HG03565 (cell line): Measurements from ENCODE around the gene MGAT5.
A peak's percentile ranks its signal among the peaks of the same experiment; 100 is the strongest.
"Not testable (repeated sequence)": the region's sequence is repeated elsewhere in the genome, so short reads cannot be mapped to it uniquely, and the experiment has no call there.

Experiments used
- ATAC-seq: cut with Tn5 transposase; IDR thresholded peaks from one replicate; pipeline ENCODE4 v1.9.1; 2021; ENCODE audit warnings: mild to moderate bottlenecking, moderate library complexity; ENCODE audit not compliant: unreplicated experiment

Gene MGAT5

DNA sequence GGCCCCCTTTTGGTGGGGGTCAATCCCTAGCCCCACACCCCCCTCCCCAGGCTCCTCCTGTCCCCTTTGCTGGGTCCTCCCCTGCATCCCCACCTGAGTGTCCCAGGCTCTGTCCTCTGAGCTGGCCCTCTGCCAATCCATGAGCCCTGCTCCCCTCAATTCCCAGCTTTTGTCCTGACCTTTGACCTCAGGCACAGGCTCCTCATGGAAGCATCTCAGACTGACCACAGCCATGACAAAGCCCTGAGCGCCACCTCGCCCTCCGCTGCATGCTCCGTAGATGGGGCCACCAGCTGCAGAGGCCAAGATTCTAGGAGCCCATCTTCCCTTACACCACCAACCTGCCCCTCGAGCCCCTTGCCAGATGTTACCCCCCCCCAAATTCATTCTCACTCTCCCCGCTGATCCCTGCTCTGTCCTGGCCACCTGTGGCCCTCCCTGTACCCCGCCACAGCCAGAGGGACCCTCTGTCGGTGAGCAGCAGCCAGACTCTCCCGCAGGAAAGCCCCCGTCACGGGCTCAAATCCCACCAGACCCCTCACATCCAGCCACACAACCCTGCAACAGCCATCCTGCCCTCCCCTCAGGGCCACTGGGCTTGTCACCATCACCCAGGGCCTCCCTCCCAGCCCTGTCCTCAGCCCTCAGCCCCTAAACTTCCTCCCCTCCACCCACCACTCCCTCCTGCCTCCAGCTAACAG, 206.0 kb downstream of the MGAT5 start:
- no peak for ATAC-seq

- ATAC-seq, result peak; percentile 76
These were observed 206.7 kb downstream of the MGAT5 start for GRCh38 chr2:134460583-134460998.

DNA sequence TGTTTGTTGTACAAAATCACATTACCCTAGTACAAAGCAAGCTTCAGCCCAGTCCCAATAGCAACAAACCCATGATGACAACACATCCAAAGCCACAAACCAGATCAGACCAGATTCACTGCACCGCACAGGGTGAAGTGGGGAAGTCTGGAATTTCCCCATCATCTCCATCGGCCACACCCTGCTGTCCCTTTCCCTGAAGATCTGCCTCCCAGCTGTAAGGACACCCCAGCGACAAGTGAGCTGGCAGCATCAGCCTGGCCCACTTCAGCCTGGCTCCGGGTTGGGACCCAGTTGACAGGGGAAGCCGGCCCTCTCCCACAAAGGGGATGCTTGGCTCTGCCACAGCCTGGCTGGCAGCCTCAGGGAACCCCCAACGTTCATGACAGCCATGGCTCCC, 207.6 kb downstream of the MGAT5 start:
- no peak for ATAC-seq

DNA sequence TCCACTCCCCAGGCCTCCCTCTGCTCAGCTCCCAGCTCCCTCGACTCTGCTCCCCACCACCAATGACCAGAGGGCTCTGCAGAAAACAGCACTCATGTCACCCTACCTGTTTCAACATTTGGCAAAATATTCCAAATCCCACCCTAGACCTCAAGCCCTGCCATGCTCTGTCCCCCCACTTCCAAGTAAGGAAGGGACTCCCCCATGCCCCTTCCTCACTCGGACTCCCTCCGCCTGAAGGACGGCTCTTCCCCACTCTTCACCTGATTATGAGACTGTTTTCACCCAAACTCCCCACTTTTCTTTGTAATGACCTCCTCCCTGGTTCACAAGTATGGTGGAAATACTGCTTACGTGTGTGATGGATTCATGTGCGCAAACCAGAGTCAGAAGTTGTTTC, 208.4 kb downstream of the MGAT5 start:
- no peak for ATAC-seq

DNA sequence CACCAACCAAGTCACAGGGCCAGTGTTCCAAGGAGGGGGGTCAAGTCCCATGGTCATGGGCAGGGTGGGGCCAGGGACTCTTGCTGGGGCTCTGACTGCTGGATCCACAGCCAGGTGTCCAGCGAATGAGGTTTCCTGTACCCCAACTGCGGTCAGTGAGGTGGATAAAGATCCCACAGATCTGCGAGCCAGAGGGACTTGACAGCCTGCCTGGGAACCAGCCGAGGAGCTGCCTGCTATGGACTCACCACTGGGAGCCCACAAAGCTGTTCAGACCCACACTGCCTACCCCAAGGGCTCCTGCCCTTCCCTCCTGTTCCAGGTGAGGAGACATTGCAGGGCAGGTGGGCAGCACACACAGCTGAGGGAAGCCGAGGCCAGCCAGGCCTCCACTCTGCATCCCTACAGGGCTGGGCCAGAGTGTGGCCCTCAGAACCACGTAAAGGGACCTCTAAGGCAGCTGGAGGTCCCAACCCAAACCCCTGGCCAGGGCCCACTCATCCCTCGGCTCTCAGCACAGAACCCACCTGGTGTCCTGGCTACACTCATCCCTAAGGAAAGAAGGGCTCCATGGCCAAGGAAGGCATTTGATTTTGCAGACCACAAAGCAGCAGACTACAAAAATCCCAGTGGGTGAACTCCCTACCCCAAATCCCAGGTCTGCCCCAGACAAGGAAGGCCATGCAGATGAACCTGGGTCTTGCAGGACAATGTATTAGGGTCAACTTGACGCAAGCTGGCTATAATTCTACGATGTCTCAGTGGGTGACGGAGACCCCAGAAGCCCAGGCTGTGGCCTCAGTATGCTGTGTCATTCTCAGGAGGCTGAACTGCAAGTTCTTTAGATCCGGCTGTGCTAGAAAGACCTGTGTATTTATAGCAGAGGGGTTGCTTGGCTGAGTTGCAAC, 209.2 kb downstream of the MGAT5 start:
- ATAC-seq, result no peak

GRCh38 chr2:134463699-134464022, 209.8 kb downstream of the MGAT5 start:
- no peak for ATAC-seq

DNA sequence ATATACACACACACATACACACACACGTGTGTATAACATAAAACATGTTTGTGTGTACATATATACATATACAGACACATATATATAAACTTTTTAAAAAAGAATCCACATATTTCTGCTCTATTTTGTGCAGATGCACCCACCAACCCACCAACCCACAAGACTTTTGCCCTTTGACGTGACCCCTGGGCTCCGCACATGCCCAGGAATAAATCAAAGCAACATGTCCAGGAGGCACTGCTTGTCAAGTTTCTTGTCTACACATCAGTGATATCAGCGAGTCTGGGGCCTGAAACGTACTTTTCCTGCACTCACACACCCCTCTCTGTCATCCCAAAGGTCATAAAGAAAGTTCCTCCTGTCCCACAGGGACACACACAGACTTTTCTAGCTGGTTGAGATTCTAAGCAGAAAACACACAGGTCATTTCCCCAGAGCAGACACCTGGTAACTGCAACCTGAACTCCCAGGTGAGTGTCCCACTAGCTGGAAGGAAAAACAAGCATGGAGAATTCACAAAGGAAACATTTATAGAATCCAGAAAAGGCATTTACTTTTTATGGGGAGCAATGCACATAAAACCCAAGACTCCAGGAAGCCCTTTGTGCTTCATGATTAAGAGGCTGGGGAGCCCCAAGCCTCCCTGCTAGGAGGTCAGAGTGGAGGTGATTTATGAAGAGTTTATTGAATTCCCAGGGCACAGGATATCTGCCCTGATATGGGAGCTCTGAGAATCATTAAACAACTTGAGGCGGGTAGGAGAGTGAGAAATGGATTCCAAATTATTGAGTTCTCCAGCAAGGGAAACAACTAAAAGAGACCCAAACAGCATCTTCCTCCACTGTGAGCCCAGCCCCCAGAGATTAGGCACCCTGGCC, 211.6 kb downstream of the MGAT5 start:
- no peak for ATAC-seq

DNA sequence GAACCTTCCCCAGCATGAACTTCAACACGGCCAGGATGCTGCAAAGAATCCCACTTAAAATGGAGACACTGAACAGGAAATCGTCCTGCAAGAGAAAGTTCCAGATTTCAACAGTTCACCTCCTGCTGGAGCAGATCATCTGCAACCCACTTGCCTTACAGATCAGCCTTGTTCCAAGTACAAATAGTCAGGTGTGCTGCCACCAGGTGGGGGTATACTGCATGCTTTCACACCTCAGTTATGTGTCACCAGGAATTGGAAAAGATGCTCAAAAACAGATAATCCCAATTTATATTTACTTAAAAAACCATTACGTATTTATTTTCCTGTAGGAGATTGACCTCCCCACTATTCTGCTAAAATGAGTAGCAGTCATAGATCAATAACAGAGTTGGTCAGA, 212.3 kb downstream of the MGAT5 start:
- ATAC-seq, result no peak

- ATAC-seq, result no peak
These were observed 214.3 kb downstream of the MGAT5 start for GRCh38 chr2:134468164-134468563.

- no peak for ATAC-seq
These were observed 214.9 kb downstream of the MGAT5 start for GRCh38 chr2:134468776-134469175.

DNA sequence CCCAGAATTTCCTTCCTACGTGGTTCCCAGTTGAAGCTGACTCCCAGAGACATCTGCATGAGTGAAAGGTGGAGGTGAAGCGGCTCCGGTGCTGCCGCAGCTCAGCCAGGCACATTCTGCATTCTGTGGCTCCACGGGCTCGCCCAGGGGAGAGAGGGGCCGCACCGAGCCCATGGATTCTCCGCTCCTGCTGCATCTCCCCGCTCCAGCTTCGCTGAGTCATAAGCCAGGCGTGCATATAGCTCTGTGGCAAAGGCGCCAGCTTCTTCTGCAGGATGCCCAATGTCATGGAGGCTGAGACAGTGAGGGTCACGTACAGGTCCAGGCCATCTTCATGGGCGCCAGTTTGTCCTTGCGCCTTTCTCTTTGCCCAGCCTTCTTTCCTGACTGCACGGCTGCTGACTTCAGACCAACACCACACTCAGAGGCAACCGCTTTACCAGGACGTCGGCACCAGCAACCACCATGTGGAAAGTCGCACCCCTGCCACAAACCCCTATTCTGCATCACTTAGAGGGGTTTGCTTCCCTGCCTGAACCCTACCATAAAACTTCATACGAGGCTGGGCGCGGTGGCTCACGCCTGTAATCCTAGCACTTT, 215.7 kb downstream of the MGAT5 start:
- ATAC-seq, result no peak

DNA sequence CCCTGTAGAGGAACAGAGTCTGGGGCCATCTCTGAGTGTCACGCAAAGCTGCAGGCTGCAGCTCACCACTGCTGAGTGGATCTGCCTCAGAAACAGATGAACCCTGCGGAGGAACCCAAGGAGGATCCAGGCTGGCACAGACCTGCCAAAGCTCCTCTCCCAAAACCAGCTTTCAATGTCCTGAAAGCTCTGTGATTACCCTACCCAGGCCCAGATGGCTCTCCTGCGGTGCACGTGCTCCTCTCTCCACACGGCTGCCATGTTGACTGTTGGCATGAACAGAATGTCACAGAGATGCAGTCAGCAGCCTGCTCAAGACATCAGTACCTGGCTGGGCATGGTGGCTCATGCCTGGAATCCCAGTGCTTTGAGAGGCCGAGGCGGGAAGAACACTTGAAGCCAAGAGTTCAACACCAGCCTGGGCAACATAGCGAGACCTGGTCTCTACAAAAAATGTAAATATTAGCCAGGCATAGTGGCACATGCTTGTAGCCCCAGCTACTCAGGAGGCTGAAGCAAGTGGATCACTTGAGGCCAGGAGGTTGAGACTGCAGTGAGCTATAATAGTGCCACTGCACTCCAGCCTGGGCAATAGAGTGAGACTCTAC, 216.8 kb downstream of the MGAT5 start:
- ATAC-seq, result no peak

DNA sequence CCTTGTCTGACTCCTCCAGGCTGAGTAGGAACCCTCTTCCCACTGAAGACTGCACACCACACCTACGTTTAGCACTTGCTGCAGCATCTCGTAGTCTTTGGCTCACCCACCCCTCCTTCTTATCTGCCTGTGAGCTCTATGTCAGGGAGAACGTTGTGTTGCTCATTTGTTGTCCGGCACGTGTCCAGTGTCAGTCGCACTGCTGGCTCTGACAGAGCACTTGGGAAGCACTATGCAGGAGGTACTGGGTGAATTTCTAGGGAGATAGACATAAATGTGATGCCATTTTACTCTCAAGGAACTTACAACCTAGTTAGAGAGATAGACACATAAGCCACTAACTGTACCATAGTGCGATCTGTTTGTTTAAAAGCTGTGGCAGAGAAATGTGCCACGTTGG, 223.1 kb downstream of the MGAT5 start:
- ATAC-seq, result not testable (repeated sequence)

DNA sequence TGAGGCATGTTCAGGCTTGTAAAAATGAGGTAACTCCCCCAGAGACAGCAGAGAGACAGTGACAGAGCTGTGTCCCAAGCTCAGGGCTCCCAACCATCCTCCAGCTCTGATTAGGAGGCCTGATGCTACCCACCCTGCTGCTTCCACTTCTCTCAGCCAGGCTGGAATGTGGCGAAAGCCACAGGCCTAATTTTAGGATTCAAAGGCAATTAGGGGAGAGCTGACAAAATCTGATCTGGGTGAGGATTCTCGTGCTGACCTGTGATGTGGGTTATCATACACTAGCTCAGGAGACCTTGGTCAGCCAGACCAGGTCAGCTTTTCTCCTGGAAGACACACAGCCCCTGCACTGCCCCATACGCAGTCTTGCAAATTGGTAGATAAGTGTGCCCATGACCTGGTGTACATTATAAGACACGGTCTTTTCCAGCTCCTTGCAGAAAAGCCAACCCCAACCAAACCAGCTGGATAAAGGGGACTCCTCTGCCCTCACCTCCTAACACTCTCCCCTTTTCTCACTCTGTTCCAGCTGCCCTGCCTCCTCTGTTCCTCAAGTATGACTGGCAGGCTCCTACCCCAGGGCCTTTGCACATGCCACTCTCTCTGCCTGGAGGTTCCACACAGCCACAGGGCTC, 225.9 kb downstream of the MGAT5 start:
- ATAC-seq, result no peak

- ATAC-seq, result no peak
These were observed 228.4 kb downstream of the MGAT5 start for GRCh38 chr2:134482131-134482723.

- no peak for ATAC-seq
These were observed 229.0 kb downstream of the MGAT5 start for GRCh38 chr2:134482766-134483340.

DNA sequence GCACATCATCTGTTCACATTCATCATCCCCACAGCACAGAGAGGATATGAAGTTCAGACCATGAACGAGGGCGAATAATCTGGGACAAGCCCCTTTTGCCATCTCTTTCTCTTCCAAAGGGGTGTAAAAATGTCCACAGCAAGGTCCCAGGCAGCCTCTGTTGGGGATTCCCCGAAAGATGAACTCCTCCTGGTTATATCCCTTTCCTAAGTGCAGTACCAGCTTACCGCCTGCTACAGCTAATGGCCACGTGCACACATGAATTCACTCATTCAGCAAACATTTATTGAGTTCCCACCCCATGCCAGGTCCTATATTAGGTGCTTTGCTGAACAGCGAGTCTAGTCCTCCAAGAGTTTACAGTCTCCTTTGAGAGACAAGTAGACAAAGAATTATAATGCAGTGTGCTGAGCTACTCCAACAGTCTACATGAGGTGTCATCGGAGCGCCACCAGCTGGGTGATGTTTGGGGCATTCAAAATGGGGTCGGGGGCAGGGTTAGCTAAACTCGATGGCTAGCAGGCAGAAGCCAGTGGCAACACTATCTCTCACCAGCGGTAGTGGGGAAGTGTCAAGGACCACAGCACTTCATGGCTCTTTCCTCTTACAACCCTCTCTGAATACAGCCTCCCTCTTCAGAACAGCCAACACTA, 236.0 kb downstream of the MGAT5 start:
- no peak for ATAC-seq

DNA sequence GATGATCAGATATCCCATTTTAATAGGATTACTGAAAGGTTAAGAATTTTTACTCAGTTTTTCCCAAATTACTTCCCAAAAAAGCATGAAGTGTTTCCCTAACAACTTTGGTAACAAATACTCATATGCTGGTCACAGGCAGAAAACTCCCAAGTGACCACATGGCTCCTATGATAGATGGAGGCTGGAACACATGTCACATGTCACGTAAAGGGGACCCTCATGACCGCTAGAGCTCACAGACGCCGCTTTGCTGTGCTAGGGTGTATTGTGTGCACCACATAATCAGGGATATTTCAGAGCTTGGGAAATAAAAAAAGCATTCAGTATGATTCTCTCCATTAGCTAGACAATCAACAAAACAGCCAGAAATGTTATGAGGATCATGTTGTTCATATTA, 236.7 kb downstream of the MGAT5 start:
- no peak for ATAC-seq

DNA sequence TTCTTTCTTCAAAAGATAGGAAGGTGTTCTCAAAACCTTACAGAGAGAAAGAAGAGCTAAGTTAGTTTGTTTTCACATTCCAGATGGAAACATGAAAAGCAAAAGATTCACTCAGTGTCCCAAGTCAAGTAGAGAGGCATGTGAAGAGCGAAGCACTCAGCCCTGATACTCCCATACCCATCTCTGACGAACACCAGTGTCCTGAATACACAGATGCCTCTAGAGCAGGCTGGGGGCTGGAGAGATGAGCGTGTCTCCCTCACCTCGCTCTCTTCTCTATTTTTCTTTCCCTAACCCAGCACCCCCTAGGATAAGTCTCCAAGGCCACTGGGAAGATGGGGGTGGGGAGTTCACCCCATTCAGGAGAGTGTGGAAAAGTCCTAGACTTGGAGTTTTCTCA, 237.2 kb downstream of the MGAT5 start:
- no peak for ATAC-seq
